RWPE2 (cell line): Measurements from ENCODE around the gene CRABP2.
A peak's percentile ranks its signal among the peaks of the same experiment; 100 is the strongest.

Experiments used
- ATAC-seq: fragments of 200-7000 bp; cut with Tn5 transposase; 3 replicates; pipeline ENCODE4 v1.9.1; 2021; ENCODE audit warnings: low read depth
- DNase-seq: peaks from one replicate; pipeline ENCODE4 v3.0.0-alpha.2; 2020; ENCODE audit warnings: low spot score
- H3K27ac ChIP-seq: fragments of 450-650 bp; 2 replicates; pipeline ENCODE4 v1.5.1; 2017; ENCODE audit warnings: mild to moderate bottlenecking; ENCODE audit not compliant: poor library complexity, severe bottlenecking
- H3K27me3 ChIP-seq: fragments of 250-450 bp; sonication (Bioruptor Pico); 2 replicates; pipeline ENCODE4 v1.5.1; 2021; ENCODE audit warnings: mild to moderate bottlenecking, moderate library complexity; ENCODE audit not compliant: insufficient read depth, poor library complexity, severe bottlenecking
- H3K36me3 ChIP-seq: fragments of 250-450 bp; sonication (Bioruptor Pico); 2 replicates; pipeline ENCODE4 v1.5.1; 2020; ENCODE audit warnings: low read depth, mild to moderate bottlenecking, moderate library complexity
- H3K4me1 ChIP-seq: fragments of 250-450 bp; sonication (Bioruptor Pico); 2 replicates; pipeline ENCODE4 v1.5.1; 2021; ENCODE audit warnings: mild to moderate bottlenecking, moderate library complexity; ENCODE audit not compliant: insufficient read depth, poor library complexity, severe bottlenecking
- H3K4me3 ChIP-seq: fragments of 250-450 bp; sonication (Bioruptor Pico); 2 replicates; pipeline ENCODE4 v1.5.1; 2021; ENCODE audit warnings: mild to moderate bottlenecking, moderate library complexity; ENCODE audit not compliant: severe bottlenecking
- H3K9me3 ChIP-seq: fragments of 250-450 bp; sonication (Bioruptor Pico); 2 replicates; pipeline ENCODE4 v1.5.1; 2021; ENCODE audit warnings: mild to moderate bottlenecking, moderate library complexity; ENCODE audit not compliant: severe bottlenecking
- CTCF ChIP-seq: fragments of 450-650 bp; IDR thresholded peaks from one replicate; pipeline ENCODE4 v1.5.1; 2017; ENCODE audit warnings: mild to moderate bottlenecking, moderate library complexity; ENCODE audit not compliant: poor library complexity, severe bottlenecking

CRABP2 gene

GRCh38 chr1:156738916-156739315 lies 33.5 kb upstream of the CRABP2 start:
- Histone ChIP-seq H3K4me1 (no peaks in the 10 kb centered on the region), H3K9me3 (no peaks in the 10 kb centered on the region), H3K27ac (no peak overlapping the region), H3K36me3 (peaks cover 50% of the 10 kb centered on the region), H3K27me3 (no peaks in the 10 kb centered on the region), H3K4me3 (no peak overlapping the region)
- TF ChIP-seq CTCF: no peak
- DNase-seq (no peak), ATAC-seq (no peak)

- Histone ChIP-seq H3K9me3 (no peaks in the 10 kb centered on the region), H3K27me3 (no peaks in the 10 kb centered on the region), H3K27ac (no peak overlapping the region), H3K4me1 (no peaks in the 10 kb centered on the region), H3K36me3 (peaks cover 45% of the 10 kb centered on the region), H3K4me3 (no peak overlapping the region)
- no peak for ATAC-seq
- DNase-seq: no peak
- TF ChIP-seq CTCF: no peak
Measured at GRCh38 chr1:156738407-156738806, 33.0 kb upstream of the CRABP2 start.

GRCh38 chr1:156733989-156734584 lies 28.7 kb upstream of the CRABP2 start:
- no peak overlapping the region for H3K4me3 ChIP-seq

GRCh38 chr1:156728599-156729462 lies 23.4 kb upstream of the CRABP2 start, which contains the start of gene ISG20L2:
TSS of gene ISG20L2 (minus strand) at chr1:156728766. CDS start at chr1:156727652, 1,114 bp downstream.
- Histone ChIP-seq H3K4me3 (peak within 1 kb of the TSS; percentile 75), H3K36me3 (peaks cover 35% of the 10 kb centered on the region), H3K9me3 (no peaks in the 10 kb centered on the region), H3K27ac (peak within 1 kb of the TSS; percentile 73), H3K4me1 (peaks cover 8% of the 10 kb centered on the region), H3K27me3 (no peaks in the 10 kb centered on the region)
- TF ChIP-seq CTCF: no peak
- ATAC-seq: peak; percentile 79
- DNase-seq: peak; percentile 97

More at GRCh38 chr1:156733989-156734584, 28.7 kb upstream of the CRABP2 start:
- Histone ChIP-seq H3K27ac (no peak overlapping the region), H3K27me3 (no peaks in the 10 kb centered on the region), H3K4me1 (no peaks in the 10 kb centered on the region), H3K36me3 (peaks cover 42% of the 10 kb centered on the region), H3K9me3 (no peaks in the 10 kb centered on the region)
- DNase-seq (no peak), ATAC-seq (no peak)
- no peak for TF ChIP-seq CTCF
